ENCODE data around the gene ARSB. TPM values are rescaled to one million over a fixed set of nuclear protein-coding genes. Genes with fewer than 3 reads are reported as not detected.

ARSB gene
- total and polyA plus RNA-seq, 10 of the 15 experiments (the other 5 are each of a cell fraction or from before 2014, with no cell fraction given) = 1.2 to 8.2 (median 6.1) TPM

DNA sequence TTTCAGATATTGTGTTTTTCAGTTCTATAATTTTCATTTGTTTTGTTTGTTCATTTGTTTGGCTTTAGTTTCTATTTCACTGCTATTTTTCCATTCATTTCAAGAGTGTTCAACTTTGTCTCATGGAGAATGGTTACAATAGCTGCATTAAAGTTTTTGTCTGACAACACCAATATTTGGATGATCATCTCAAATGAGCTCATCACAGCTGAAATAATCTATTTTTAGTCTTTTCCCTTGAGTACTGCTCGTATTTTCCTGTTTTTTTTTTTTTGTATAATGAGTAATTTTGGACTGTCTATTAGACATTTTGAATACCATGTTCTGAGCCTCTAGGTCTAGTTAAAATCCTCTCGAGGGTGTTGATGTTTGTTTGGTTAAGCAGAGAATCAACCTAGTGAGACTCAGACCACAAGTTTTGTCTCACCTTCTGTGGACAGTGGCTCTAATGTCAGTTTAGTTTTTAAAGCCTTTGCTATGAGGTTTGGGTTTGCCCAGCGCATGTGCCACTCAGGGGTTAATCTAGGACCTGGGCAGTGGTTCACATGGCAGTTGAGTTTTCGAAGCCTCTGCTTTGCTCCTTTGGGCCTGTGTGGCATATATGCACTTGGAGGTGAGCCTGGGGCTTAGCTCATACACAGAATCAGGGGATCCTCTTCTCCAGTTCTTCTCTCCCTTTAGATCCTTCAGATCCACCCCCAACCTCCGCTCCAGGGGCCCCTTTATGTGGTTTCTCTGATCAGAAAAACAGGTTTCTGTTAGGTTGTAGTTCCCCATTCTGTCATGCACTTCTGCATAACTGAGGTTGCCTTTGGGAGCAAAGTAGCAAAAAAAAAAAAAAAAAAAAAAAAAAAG is 79.8 kb downstream of the ARSB start (continued):
- TF ChIP-seq, protein P1, sequence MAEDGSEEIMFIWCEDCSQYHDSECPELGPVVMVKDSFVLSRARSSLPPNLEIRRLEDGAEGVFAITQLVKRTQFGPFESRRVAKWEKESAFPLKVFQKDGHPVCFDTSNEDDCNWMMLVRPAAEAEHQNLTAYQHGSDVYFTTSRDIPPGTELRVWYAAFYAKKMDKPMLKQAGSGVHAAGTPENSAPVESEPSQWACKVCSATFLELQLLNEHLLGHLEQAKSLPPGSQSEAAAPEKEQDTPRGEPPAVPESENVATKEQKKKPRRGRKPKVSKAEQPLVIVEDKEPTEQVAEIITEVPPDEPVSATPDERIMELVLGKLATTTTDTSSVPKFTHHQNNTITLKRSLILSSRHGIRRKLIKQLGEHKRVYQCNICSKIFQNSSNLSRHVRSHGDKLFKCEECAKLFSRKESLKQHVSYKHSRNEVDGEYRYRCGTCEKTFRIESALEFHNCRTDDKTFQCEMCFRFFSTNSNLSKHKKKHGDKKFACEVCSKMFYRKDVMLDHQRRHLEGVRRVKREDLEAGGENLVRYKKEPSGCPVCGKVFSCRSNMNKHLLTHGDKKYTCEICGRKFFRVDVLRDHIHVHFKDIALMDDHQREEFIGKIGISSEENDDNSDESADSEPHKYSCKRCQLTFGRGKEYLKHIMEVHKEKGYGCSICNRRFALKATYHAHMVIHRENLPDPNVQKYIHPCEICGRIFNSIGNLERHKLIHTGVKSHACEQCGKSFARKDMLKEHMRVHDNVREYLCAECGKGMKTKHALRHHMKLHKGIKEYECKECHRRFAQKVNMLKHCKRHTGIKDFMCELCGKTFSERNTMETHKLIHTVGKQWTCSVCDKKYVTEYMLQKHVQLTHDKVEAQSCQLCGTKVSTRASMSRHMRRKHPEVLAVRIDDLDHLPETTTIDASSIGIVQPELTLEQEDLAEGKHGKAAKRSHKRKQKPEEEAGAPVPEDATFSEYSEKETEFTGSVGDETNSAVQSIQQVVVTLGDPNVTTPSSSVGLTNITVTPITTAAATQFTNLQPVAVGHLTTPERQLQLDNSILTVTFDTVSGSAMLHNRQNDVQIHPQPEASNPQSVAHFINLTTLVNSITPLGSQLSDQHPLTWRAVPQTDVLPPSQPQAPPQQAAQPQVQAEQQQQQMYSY (CRISPR knock-in tag; IDR thresholded peaks at IDR 0.05) = no peak
- TF ChIP-seq POU2F2 (IDR thresholded peaks at IDR 0.05; ENCODE audit: borderline replicate concordance, low read depth, low read length) (no peak), GATAD2B (conservative IDR thresholded peaks at IDR 0.05; ENCODE audit: low read depth) (peak; percentile 77), CHD4 (IDR thresholded peaks at IDR 0.05) (no peak), STAT1 (conservative IDR thresholded peaks at IDR 0.05) (no peak), CBX5 (IDR thresholded peaks at IDR 0.05; ENCODE audit: low read depth) (no peak), MTA3 (IDR thresholded peaks at IDR 0.05; ENCODE audit: borderline replicate concordance, low read length) (no peak; the same call in 1 of the 2 replicates), BACH1 (IDR thresholded peaks at IDR 0.05; ENCODE audit: borderline replicate concordance) (no peak), RUNX3 (IDR thresholded peaks at IDR 0.05; ENCODE audit: low read length) (peak; percentile 97), TARDBP (IDR thresholded peaks at IDR 0.05; ENCODE audit: borderline replicate concordance) (no peak), ZNF622 (IDR thresholded peaks at IDR 0.05) (no peak)
- TF ChIP-seq, protein P2, sequence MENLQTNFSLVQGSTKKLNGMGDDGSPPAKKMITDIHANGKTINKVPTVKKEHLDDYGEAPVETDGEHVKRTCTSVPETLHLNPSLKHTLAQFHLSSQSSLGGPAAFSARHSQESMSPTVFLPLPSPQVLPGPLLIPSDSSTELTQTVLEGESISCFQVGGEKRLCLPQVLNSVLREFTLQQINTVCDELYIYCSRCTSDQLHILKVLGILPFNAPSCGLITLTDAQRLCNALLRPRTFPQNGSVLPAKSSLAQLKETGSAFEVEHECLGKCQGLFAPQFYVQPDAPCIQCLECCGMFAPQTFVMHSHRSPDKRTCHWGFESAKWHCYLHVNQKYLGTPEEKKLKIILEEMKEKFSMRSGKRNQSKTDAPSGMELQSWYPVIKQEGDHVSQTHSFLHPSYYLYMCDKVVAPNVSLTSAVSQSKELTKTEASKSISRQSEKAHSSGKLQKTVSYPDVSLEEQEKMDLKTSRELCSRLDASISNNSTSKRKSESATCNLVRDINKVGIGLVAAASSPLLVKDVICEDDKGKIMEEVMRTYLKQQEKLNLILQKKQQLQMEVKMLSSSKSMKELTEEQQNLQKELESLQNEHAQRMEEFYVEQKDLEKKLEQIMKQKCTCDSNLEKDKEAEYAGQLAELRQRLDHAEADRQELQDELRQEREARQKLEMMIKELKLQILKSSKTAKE (IDR thresholded peaks at IDR 0.05; ENCODE audit: low read depth, poor library complexity, severe bottlenecking) = no peak
- TF ChIP-seq, protein P3, sequence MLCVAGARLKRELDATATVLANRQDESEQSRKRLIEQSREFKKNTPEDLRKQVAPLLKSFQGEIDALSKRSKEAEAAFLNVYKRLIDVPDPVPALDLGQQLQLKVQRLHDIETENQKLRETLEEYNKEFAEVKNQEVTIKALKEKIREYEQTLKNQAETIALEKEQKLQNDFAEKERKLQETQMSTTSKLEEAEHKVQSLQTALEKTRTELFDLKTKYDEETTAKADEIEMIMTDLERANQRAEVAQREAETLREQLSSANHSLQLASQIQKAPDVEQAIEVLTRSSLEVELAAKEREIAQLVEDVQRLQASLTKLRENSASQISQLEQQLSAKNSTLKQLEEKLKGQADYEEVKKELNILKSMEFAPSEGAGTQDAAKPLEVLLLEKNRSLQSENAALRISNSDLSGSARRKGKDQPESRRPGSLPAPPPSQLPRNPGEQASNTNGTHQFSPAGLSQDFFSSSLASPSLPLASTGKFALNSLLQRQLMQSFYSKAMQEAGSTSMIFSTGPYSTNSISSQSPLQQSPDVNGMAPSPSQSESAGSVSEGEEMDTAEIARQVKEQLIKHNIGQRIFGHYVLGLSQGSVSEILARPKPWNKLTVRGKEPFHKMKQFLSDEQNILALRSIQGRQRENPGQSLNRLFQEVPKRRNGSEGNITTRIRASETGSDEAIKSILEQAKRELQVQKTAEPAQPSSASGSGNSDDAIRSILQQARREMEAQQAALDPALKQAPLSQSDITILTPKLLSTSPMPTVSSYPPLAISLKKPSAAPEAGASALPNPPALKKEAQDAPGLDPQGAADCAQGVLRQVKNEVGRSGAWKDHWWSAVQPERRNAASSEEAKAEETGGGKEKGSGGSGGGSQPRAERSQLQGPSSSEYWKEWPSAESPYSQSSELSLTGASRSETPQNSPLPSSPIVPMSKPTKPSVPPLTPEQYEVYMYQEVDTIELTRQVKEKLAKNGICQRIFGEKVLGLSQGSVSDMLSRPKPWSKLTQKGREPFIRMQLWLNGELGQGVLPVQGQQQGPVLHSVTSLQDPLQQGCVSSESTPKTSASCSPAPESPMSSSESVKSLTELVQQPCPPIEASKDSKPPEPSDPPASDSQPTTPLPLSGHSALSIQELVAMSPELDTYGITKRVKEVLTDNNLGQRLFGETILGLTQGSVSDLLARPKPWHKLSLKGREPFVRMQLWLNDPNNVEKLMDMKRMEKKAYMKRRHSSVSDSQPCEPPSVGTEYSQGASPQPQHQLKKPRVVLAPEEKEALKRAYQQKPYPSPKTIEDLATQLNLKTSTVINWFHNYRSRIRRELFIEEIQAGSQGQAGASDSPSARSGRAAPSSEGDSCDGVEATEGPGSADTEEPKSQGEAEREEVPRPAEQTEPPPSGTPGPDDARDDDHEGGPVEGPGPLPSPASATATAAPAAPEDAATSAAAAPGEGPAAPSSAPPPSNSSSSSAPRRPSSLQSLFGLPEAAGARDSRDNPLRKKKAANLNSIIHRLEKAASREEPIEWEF (IDR thresholded peaks at IDR 0.05; ENCODE audit: insufficient replicate concordance, low read depth, low read length) = no peak
- TF ChIP-seq, protein P4, sequence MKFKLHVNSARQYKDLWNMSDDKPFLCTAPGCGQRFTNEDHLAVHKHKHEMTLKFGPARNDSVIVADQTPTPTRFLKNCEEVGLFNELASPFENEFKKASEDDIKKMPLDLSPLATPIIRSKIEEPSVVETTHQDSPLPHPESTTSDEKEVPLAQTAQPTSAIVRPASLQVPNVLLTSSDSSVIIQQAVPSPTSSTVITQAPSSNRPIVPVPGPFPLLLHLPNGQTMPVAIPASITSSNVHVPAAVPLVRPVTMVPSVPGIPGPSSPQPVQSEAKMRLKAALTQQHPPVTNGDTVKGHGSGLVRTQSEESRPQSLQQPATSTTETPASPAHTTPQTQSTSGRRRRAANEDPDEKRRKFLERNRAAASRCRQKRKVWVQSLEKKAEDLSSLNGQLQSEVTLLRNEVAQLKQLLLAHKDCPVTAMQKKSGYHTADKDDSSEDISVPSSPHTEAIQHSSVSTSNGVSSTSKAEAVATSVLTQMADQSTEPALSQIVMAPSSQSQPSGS (IDR thresholded peaks at IDR 0.05; ENCODE audit: low read length) = peak; percentile 81

Data from GM12878 (cell line).